Adrenal gland (tissue), 5 donors: Measurements from ENCODE around the gene TPX2.

Experiments used
- POLR2A ChIP-seq, 2 donors: fragments of 450-650 bp; IDR thresholded peaks; one replicate each; pipeline ENCODE4 v1.6.1; 2017; ENCODE audit warnings: antibody characterized with exemption in 2 of 2, mild to moderate bottlenecking in 2 of 2, moderate library complexity in 1 of 2
- TF ChIP-seq, protein P1 (sequence below), 6 experiments: fragments of 450-650 bp in 4 of 6; fragments of 200-600 bp in 2 of 6; sonication (generic) in 1 of 6; IDR thresholded peaks; 1 replicate in 5 of 6; 2 replicates in 1 of 6; pipeline versions ENCODE4 v1.5.1 to v1.8.0; 2016 to 2021; ENCODE audit warnings: antibody characterized with exemption in 6 of 6, mild to moderate bottlenecking in 2 of 6, moderate library complexity in 1 of 6
- donor health status: DM: no; HTN: no; CAD: no.

DNA sequence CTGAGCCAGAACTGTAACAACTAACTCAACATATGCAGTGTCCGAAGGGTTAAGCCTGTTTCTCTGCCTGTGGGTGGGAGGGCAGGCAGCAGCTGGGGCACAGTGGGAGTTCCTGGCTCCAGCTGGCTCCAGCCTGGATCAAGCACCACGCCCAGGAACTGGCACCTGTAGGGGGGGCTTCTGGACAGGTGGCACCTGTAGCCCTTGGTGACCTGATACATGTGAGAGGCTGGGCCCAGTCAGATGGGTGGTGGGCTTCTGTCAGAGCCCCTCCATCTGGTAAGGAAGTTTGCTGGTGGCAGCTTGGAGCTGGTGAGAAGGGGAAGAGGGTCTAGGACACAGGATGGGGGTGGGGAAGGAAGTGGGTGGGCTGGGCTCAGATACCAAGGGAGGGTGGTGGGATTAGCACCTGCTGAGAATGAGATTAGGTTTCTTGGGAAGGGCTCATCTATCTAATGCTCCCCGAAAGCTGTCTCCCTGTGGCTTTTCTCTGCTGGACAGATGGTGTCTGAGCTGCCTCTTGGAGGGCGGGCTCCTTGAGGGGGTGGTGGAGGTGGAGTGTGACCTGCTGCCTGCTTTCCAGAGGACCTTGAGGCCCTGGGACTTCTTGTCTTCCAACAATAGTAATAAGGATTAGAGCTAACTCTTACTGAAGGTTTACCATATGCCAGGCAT, 45.0 kb upstream of the TPX2 start:
- TF ChIP-seq POLR2A (IDR thresholded peaks at IDR 0.05), result no peak
- TF ChIP-seq, protein P1, sequence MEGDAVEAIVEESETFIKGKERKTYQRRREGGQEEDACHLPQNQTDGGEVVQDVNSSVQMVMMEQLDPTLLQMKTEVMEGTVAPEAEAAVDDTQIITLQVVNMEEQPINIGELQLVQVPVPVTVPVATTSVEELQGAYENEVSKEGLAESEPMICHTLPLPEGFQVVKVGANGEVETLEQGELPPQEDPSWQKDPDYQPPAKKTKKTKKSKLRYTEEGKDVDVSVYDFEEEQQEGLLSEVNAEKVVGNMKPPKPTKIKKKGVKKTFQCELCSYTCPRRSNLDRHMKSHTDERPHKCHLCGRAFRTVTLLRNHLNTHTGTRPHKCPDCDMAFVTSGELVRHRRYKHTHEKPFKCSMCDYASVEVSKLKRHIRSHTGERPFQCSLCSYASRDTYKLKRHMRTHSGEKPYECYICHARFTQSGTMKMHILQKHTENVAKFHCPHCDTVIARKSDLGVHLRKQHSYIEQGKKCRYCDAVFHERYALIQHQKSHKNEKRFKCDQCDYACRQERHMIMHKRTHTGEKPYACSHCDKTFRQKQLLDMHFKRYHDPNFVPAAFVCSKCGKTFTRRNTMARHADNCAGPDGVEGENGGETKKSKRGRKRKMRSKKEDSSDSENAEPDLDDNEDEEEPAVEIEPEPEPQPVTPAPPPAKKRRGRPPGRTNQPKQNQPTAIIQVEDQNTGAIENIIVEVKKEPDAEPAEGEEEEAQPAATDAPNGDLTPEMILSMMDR (IDR thresholded peaks at IDR 0.05), result no peak
